NCI-H2107 treated with DMSO at 0.1 percent for 48 hours (cell line): ENCODE measurements around the gene NDUFAF5.

Experiments
- DNase-seq: peaks from one replicate; lab custom pipeline; 2025; ENCODE audit not compliant: unreplicated experiment; lab: John Stamatoyannopoulos, UW

The NDUFAF5 gene

DNA sequence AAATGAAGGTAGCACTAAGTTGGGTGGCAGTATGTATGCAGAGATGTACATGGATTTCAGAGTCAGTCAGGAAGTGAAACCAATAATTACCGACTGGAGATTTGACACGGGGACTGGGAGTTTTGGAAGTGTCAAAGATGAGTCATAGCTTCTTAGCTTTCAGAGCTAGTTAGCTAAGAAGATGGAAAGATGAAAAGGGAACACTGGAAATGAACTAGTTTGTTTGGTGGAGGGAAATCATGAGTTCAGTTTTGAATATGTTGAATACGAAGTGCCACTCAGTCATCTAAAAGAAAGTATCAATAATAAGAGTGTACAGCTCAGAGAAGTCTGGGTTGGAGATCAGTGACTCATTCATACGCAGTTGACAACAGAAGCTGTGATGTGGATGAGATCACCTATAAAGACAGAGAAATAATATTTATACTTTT is 7.6 kb upstream of the NDUFAF5 start:
- DNase-seq: no peak

DNA sequence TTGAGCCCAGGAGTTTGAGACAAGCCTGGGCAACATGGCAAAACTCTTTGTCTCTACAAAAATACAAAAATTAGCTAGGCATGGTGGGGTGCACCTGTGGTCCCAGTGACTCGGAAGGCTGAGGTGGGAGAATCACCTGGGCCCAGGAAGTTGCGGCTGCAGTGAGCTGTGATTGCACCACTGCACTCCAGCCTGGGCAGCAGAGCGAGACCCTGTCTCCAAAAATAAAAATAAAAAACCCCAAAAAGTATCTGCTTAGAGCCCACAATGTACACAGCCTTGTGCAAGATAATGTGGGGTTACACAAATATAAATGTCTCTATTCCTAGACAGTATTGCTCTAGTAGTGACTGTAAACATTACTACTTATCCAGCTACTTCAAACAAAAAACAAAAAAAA is 6.0 kb upstream of the NDUFAF5 start:
- DNase-seq: no peak

DNA sequence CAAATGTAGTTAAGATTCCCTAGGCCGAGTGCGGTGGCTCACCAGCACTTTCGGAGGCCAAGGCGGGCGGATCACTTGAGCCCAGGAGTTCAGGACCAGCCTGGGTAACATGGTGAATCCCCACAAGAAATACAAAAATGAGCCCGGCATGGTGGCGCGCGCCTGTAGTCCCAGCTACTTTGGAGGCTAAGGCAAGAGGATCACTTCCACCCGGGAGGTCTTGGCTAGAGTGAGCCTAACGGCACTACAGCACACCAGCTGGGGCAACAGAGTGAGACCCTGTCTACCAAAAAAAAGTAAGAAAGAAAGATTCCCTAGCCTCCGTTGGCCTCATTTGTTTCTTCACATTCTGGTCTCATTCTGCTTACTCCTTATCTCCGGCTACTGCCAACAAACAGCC is 1.3 kb upstream of the NDUFAF5 start:
- no peak for DNase-seq

DNA sequence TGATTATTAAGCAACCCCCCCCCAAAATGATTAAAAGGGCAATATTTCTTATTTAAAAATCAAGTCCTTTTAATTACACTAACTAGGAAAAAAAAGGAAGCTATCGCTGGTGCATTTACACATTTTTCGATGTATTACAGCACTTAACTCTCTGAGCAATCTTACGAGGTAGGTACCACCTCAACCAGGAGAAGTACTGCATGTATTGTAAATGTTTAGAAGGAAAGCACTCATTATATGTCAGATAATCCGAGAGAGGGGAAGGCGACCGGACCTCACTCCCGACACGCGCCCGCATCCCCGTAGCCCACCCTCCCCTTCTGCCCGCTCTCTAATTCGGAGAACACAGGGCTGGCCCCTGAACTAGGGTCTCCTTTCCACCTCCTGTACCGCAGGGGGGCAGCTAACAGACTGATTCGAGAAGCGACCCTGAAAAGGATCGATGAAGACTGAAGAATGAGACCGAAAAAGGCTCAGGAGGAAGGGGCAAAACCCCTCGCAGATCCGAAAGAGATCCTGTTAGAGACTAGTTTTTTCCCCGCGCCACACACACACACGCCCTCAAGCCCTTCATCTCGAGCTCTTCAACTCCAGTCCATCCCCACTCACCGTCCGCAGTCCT is 446 bp upstream of the NDUFAF5 start:
- DNase-seq: no peak

DNA sequence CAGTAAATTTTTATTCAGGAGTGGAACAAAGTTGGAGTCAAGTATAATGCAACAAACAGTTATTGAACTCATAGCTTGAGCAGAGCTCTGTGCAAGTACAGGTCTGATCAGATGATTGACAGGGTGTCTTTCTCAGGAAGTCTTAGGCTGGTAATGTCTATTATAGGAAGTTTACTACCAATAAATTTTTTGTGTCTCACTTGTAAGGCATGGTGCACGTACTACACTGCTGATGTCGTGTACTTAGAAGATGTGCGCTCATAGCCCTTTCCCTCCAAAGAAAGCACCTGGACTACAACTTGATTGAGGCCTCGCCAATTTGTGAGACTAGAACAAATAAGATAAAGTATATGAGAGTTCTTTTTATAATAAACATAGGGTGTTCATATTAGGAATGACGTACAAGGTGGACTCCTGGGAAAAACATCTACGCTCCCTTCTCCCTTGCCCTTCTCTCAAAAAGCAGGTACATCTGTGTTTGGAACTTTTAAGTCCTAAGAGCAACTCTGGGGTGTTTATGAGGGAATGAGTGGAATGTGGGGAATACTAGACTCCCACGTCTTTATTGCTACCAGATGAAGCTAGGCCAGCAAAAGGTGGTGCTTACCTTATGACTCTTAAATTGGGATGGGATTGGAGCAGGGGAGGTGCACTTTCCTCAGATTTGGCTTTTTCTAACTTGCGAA is 1.5 kb downstream of the NDUFAF5 start:
- DNase-seq: no peak

DNA sequence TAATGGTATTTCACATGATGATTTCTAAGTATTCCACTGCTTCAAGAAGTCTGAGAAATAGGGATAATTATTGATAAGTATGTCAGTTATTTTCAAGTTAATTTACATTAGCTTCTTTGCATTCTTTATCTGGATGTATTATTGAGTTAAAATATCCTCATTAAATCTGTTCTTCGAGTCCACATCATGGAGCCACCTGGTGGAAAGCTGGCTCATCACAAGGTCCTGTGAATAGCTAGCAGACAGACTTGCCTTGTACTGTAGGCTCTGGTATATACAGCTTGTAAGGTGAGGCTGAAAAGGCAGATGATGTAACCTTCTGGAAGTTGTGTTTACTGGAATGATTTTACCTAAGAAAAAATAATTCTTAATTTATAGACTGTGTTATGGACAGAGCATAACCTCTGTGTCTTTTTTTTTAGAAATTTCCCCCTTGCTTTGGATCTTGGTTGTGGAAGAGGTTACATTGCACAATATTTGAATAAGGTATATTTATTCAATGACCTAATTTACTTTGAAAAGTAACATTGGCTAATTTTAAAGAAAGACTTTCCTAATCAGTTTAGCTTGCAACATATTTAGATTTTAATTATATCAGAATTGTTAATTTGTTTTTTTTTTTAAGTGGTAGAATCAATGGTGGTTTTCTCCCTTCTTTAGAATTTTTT is 3.5 kb downstream of the NDUFAF5 start:
- DNase-seq: peak; percentile 20

DNA sequence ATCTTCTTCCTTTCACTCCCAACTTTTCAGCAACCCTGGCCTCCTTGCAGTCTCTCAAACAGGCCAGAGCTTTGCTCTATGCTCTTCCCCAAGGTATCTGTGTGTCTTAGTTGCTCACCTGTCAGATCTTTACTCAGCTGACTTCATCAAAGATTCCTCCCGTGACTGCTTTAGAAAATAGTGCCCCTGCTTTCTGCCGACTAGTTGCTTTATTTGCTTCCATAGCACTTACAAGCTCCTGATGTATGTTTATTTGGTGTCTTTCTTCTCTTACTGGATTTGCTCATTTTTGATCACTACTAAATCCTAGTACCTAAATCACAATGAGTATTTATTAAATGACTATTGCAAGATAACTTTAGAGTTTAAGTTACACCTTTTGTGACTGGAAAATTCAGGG is 5.9 kb downstream of the NDUFAF5 start:
- no peak for DNase-seq

DNA sequence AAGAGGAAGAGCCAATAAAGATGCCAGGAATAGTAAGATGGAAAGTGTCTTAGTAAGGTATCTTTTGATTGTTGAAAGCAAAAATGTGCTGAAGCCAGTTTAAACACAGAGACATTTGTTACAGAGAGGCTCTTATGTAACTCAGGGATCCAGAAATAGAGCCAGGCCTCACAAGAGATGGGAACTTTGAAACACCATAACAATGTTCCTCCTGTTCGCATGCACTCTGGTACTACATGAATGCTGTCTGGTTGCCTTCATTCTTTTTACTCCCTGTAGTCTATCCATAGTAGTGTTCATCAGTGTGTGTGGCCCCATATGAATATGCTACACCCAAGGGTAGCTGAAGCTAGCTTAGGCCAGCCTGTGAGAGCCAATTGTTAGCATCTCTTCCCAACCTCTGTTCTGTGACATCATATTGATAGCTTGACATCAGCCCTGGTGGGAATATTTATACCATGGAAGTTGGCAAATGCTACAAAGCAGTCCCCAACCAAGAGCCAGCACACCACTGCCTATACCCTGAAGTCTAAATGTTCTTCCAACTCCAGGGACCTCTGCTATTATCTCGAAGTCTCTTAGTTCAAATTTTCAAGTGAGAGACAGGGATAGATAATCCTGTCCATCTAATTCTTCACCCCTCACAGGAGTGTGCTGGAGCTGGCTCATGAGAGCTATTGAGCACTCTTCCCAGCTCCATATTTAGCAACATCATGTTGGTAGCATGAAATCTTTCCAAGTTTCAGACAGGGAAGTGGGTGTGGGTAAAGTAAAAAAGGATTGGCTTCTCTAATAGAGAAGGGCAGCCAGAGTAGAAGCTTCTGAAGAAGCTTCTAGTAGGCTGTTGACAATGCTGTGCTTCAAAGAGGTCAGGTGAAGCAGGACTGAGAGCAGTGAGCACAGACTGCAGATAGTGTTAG is 7.0 kb downstream of the NDUFAF5 start:
- no peak for DNase-seq

DNA sequence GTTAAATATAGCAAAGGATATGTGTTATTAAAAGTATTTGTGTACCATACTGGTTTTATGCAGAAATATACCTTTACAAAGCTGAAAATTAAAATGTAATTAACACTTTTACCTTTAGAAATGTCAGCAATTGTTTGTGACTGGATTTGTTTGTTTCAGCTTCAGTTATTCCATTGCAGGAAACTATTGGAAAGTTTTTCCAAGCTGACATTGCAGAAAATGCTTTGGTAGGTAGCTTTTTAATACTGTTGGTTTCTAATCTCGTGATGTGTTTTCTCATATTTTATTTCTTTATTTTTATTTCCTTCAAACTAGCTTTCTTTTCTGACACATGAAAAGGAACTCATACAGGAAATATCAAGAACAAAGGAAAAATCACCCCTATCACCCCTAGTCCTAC is 8.2 kb downstream of the NDUFAF5 start:
- no peak for DNase-seq

DNA sequence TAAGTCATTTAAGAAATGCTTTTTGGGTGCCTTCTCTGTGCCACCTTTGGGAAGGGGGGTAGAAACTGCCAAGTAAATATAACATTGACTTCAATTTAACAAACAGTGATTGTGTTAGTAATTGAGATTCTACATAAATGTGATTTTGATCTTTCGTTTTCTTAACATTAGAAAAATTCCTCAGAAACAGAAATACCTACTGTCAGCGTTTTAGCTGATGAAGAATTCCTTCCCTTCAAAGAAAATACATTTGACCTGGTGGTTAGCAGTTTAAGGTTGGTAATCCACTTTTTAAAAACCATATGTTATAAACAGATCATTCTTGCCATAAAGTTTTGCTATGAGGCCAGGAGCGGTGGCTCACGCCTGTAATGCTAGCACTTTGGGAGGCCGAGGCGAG is 9.8 kb downstream of the NDUFAF5 start:
- no peak for DNase-seq

DNA sequence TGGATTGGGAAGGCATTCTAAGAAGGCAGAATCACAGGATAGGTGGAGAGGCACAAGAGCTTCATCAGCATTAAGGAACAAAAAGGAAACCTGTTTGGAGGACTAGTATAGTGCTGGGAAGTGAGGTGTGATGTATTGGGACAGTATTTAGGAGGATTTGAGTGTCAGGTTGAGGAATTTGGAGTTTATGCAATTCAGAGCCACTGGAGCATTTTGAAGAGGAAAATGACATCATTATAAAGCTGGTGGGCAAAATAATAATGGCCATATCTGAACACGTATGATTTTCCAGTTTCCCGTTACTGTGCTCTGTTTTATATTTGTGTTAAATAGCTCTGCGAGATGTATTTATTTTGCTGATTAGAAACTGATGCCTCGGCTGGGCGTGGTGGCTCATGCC is 14.2 kb downstream of the NDUFAF5 start:
- no peak for DNase-seq

DNA sequence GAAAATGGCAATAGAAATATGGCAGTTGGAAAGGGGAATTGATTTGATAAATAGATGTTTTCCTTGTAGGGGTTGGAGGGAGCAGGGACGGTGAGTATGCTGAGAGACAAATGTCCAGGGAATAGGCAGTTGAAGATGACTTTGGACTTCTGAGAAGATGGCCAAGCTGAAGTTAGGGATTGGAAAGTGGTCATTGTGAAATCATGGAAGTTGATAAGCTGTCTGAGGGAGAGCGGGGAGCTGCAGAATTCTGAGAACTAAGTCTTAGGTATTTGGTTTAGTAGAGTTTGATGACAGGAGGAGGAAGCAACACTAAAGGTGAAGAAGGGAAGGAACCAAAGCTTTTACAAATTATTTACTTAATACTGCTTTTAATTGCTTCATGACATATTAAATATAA is 15.1 kb downstream of the NDUFAF5 start:
- DNase-seq: no peak

DNA sequence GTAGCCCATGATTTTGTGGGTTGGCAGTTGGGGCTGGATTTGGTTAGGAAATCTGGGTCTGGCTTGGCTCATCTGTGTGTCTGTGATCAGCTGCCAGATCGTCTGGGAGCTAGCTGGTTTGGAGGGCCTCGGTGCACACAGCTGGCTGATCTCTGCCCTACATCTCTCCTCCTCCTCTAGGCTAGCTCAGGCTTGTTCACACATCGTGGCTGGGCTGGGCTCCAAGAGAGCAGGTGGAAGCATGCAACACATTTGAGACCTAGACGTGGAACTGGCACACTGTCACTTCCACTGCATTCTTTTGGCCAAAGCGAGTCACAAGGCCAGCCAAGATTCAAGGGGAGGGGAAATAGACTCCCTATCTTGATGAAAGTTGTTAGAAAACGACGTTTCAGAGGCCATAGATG is 15.9 kb downstream of the NDUFAF5 start:
- DNase-seq: peak; percentile 70

DNA sequence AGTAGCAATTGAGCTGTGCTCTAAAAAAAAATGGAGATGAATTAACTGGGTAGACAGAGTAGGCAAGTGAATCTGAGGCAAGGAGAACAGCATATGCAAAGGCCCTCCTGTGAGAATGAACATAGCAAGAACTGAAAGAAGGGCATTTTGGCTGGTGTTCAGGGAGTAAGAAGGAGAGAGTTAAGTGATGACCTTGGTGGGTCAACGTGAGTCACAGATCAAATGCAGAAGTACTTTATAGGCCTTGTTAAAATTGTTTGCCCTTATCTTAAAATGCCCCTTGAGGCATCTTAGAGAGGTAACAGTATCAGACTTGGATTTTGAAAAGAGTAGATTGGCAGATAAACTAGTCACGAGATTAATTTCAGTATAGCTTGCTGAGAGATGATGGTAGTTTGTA is 24.5 kb downstream of the NDUFAF5 start:
- no peak for DNase-seq

DNA sequence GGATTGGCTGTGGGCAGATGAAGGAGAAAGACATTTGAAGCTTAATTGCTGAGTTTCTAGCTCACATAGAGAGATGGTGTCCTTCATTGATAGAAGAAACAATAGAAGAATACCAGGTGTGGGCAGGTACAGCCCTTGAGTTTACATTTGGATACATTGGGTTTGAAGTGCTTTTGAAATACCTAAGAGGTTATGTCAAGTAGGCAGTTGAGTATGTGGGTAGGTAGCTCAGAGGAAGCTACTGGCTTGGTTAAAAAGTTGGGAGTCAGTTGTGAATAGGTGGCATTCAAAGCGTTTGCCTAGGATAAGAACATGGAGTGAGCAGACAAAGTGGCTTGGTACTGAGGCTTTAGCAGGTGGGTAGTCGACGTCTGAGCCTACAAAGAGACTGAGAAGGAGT is 25.0 kb downstream of the NDUFAF5 start:
- DNase-seq: peak; percentile 44

DNA sequence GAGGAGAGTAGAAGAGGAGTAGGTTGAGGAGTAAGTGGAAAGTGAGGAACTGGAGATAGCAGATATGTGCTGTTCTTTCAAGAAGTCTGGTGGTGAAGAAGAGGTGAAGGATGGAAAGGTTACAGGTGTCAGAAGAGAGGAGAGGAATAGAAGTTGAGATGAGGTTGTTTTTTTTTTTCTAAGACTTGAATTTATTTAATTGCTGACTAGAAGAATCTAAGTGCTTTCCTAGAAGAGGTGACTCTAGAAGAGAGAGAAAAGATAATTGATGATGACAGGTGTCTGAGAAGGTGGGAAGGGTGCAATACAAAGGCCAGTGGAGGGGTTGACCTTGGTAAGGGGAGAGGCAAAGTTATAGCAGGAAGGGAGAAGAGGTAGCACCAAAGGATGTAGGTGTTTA is 25.6 kb downstream of the NDUFAF5 start:
- no peak for DNase-seq

DNA sequence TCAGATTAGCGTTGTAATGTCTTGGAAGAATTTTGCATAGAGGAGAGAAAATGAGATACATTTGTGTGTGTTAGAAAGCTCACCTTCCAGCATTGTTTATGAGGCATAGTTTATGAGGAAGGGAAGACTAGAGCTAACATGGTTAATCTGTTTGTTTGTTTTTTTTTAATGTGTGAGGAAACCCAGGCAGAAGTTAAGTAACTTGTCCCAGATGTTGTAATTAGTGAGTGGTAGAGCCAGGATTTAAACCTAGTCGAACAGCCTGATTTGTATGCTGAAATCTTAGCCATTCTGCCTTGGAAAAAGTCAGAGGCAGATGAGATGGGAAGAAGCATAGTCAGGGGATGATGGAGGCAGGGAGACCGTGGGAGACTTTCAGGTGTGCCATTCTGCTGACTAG is 29.1 kb downstream of the NDUFAF5 start:
- no peak for DNase-seq

DNA sequence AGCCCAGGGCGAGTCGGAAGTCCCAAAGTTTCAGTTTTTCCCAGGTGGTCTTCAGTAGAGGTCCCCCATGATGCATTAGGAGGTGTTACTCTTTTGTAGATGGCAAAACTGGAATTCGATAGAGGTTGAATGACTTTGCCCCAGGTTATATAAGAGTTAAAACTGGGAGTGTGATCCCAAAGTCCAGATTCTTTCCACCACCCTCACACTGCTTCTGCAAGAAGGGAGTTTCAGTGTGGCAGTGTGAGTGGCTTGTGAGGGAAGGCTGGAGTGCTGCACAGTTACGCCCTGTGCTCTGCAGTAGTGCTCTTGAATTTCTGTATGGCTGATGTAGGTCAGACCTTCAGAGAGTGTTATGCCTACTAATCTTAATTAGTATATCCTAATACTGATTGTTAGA is 29.8 kb downstream of the NDUFAF5 start:
- no peak for DNase-seq

DNA sequence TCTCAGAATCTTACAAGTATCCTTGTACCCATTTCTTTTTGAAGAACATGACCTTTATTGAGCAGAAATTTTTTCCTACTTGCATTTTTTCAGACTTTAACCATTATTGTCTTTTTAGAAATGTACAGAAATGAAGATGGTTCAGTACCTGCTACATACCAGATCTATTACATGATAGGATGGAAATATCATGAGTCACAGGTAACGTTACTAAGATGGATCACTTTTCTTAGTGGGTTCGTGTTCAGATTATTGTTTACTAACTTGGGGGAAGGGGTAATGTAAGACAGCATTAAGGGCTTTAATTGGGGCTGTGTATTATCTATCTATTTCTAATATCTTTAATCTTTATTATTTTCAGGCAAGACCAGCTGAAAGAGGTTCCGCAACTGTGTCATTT is 31.9 kb downstream of the NDUFAF5 start:
- DNase-seq: no peak

DNA sequence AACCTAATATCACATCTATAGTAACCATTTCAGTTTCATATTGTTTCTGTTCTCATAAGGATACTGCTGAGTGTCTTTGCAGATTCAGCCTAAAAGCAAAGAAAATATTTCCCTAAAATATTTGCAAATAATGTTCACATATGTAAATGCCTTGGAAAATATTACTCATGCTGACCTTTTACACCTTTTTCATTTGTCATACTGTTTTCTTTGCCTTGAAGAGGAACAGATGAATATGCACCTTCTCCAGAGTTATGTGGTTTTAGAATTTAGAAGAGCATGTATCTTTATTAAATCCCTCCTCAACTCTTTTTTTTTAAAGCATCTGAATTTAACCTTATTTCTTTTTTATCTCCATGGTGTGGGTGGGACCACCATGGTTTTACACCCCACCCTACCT is 32.5 kb downstream of the NDUFAF5 start:
- no peak for DNase-seq

DNA sequence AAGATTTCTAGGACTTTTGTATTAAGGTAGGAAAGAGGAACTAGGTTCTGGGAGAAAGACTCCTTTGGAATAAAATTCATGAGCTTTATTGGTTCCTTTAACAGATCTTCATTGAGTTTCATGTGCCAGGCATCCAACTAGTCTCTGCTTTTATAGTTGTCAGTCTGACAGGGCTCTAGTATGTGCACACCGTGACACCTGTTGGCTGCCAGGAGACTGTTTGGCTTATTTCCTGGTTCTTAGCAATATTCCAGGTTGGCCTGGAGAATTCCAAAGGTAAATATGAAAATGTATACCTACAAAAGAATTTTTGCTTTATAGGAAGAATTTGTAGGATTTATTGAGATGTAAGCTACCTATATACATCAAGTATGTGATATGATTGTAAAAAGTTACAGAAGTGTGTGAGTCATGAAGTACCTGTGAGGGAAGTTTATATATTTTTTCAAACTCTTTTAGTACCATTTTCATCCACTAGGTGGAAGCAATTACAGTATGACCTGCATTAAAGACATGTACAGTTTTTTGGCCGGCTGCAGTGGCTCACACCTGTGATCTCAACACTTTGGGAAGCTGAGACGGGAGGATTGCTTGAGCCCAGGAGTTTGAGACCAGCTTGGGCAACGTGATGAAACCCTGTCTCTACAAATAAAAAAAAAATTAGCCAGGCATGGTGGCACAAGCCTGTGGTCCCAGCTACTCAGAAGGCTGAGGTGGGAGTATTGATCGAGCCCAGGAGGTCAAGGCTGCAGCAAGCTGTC is 35.2 kb downstream of the NDUFAF5 start:
- DNase-seq: peak; percentile 68
